GM19351 (cell line): ENCODE data around the gene SKAP1.
"Not testable (repeated sequence)": the region's sequence is repeated elsewhere in the genome, so short reads cannot be mapped to it uniquely, and the experiment has no call there.

Experiments
- ATAC-seq: cut with Tn5 transposase; IDR thresholded peaks from one replicate; pipeline ENCODE4 v1.9.1; 2021; ENCODE audit warnings: mild to moderate bottlenecking, moderate library complexity; ENCODE audit not compliant: unreplicated experiment

SKAP1 gene

DNA sequence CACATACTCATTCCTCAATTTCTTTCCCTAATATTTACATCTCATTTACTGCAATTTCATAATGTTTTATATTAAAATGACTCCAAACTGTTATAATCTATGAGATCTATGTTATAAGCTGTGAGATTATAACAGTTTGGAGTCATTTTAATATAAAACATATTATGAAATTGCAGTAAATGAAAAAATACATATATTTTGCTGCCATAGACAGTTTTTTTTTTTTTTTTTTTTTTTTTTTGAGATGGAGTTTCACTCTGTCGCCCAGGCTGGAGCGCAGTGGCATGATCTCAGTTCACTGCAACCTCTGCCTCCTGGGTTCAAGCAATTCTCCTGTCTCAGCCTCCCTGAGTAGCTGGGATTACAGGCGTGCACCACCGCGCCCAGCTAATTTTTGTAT lies 180.0 kb downstream of the SKAP1 start:
- not testable (repeated sequence) for ATAC-seq

GRCh38 chr17:48247603-48248002 lies 182.4 kb downstream of the SKAP1 start:
- ATAC-seq = no peak

DNA sequence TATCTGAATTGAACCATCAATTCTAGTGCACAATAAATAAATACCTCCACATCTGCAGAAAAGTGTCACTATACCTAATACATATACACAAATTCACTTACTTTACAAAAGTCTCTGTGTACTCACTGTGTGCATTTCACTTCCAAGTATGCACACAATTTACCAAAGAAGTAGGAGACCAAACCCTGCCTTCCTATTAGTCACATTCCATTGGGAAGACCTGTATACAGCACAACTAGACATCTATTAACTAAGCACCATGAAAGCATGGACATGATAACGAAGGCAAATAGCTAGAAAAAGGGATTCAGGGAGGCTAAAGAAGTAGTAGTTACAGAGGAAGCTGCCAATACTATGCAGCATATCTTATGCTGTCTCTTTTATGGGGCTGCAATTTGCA lies 183.0 kb downstream of the SKAP1 start:
- ATAC-seq = no peak

GRCh38 chr17:48246612-48247011 lies 183.4 kb downstream of the SKAP1 start:
- no peak for ATAC-seq

DNA sequence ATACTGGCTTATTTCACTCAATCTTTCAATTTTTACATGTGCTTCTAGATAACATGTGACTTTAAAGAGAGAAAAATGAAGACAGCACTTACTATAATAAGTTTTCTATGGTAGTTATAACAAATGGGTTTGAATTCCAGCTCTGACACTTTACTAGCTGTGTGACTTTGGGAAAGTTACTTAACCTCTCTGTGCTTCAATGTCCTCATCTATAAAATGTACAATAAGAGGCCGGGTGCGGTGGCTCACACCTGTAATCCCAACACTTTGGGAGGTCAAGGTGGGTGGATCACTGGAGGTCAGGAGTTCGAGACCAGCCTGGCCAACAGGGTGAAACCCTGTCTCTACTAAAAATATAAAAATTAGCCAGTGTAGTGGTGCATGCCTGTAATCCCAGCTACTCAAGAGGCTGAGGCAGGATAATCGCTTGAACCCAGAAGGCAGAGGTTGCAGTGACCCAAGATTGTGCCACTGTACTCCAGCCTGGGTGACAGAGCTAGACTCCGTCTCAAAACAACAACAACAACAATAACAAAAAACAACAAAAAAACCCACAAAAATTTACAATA lies 184.5 kb downstream of the SKAP1 start:
- ATAC-seq = not testable (repeated sequence)

GRCh38 chr17:48244814-48245213 lies 185.2 kb downstream of the SKAP1 start:
- ATAC-seq = no peak

DNA sequence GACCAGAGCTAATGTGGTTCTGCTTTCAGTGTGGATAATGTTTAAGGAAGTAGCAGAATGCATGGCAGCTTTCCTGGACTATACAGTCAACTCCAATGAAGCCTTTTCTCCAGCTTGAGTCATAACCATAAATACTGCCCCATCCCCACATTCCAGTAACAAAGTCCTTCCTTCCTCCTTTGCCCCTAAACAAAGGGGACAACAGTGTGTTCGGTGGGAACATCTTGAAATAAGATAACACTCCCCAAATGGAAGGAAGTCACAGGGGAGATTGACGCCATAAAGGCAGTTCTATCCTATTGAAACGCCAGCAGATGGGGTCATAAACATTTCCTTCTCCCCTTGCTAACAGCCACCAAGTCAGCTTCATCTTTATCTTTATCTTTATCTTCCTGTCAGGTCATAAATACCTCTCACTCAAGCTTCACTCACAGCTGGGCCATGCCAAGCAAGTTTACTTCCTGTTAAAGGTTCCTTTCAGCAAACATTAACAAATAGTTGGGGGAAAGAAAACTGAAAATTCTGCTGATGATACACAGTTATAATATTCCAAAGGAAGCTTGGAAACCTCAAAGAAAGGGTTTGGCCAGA lies 185.8 kb downstream of the SKAP1 start:
- ATAC-seq = no peak

DNA sequence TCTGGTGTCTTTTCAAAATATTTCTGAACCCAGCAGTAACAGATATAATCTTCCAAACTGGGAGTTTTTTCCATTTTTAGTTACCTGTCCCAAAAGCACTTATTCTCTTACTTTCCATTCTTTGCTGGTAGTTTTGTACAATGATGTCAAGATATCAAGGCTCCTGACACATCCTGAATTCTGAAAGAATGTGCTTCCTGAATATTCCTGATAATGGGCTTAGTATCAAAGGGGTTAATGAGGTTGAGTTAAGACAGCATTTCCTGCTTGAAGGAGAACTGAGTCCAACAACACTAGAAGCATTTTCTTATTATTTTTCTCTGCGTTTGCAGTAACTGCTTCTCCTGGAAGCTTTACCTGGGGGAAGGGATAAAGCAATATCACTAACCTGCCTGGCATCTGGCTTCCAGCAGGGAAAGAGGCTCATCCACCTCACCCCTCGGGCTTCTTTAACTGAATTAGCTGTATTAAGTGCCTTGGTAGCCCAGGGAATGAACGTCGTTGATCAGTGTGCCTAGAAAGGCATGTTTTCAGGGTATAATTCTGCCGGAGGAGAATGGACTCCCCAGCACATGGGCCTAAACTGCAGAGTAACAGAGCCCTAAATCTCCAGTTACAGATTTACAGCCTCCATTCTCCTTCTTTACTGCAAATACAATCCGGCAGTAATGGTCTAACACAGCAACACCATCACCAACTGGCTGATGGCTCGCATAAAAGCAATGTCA lies 188.1 kb downstream of the SKAP1 start:
- no peak for ATAC-seq

DNA sequence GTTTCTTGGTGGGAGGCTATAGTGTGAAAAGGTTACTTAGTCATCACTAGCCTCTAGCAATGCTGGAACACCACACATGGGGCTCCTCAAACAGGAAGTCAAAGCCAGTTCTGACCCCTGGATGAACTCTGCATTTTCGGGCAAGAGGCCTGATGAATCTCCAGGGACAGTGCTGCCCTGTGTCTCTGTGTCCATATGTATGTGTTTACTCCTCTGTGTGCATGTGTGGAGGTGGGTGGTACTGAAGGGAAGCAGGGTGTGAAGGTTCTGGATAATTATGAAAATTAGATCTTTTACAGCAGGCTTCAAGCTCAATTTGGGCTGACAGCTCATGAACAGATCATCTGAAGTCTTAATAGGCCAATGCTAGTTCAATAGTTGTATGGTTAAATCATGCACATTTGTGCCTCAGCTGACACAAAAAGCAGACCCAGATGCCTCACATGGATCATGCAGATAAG lies 188.9 kb downstream of the SKAP1 start:
- peak; percentile 95 for ATAC-seq

DNA sequence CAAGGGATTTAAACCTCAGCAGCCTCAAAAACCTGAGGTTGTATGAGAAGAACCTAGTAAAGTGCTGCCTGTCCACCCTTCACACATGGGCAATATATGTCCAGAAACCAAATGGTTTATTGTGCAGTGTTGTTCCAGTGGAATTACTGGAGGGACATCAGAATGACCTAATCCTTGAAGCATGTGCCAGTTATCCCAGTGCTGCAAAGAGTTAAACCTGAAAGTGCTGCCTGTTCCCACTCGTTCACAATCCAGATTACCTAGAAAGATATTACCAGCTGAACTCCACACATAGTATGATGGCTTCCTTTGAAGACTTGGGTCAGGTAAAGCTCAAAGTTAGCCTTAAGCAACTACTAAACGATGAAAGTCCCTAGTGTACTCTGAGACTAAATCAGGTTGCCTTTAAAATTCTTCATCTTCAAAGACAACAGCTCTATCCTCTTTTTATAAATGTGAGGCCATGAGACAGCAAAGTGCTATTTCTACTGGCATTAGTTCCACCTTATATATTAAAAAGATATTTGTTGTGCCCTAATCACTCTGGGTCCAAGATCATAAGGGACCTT lies 189.4 kb downstream of the SKAP1 start:
- ATAC-seq = no peak

DNA sequence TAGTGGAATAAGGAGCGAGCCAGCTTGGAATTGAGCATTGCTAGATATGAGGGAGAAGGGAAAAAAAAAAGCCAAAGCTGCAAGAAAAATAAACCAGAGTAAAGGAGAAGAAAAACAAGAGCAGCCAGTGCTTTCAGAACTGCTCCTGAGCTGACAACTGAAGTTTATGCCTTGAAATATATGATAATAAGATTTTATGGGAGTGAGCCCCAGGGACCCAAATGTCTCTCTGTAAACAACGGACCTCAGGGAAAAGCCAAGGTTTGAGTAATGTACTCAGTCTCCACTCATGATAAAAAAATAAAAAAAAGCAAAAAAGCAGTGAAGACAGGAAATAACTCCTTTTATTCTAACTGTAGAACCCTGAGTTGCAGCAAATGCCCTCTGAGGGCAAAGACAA lies 189.9 kb downstream of the SKAP1 start:
- no peak for ATAC-seq

DNA sequence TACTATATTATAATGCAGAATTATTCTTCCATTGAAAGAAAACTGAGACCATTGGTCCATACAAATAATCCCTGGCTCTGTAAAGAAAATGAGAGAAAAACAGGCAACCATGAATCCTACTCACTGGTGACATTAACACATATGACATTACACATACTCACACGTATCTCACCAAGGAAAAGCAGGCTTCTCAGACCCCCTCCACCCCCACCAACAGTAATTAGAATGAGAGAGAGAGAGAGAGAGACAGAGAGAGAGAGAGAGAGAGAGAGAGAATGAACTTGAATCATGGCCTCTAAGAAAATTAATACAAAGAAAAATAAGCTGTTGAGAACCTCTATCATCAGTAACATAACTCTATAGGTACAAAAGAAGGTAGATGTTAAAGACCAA lies 190.4 kb downstream of the SKAP1 start:
- no peak for ATAC-seq

DNA sequence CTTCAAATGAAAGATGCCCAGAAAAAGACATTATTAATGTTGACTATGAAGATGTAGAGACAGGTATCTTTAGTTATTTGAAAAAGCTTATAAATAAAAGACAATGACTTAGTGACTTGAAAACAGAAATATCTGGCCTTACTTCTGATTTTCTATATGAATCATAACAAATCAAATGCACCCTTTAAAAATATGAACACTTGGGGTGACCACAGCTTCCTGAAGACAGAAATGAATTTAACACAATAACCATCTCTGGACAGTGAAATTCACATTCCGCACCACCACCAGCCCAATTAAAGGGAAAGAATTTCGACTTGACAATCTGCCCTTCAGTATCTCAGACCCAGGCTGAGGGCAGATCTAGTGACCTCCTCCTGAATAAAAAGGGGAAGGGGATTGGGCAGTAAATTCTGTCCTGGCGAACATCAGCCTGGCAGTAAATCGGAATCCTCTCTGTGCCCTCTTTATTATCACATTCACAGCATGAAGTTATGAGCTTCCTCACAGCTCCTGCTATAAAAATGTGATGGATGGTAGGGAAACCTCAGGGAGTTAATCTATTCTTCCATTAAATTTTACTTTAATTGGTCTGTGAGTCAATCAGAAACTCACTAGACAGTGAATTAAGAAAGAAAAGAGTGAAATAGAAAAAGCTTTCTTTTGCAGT lies 190.9 kb downstream of the SKAP1 start:
- ATAC-seq = no peak

DNA sequence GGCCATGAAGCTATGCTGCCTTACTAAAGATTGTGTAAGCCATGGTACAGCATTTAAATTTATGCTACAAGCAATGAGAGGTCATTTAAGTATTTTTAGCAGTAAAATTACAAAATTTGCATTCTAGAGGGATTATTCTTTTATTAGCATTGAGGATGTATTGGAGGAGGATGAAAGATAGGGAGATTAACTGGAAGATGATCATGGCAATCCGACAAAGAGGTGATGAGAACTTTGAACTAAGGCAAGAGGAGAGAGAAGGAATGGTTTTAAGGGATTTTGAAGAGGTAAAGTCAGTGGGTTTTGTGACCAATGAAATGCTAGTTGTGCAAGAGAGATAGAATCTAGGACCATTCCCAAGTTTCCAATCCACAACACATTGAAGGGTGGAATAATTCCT lies 192.6 kb downstream of the SKAP1 start:
- ATAC-seq = no peak

GRCh38 chr17:48236681-48237134 lies 193.3 kb downstream of the SKAP1 start:
- ATAC-seq = no peak

GRCh38 chr17:48234922-48235321 lies 195.1 kb downstream of the SKAP1 start:
- ATAC-seq = no peak

DNA sequence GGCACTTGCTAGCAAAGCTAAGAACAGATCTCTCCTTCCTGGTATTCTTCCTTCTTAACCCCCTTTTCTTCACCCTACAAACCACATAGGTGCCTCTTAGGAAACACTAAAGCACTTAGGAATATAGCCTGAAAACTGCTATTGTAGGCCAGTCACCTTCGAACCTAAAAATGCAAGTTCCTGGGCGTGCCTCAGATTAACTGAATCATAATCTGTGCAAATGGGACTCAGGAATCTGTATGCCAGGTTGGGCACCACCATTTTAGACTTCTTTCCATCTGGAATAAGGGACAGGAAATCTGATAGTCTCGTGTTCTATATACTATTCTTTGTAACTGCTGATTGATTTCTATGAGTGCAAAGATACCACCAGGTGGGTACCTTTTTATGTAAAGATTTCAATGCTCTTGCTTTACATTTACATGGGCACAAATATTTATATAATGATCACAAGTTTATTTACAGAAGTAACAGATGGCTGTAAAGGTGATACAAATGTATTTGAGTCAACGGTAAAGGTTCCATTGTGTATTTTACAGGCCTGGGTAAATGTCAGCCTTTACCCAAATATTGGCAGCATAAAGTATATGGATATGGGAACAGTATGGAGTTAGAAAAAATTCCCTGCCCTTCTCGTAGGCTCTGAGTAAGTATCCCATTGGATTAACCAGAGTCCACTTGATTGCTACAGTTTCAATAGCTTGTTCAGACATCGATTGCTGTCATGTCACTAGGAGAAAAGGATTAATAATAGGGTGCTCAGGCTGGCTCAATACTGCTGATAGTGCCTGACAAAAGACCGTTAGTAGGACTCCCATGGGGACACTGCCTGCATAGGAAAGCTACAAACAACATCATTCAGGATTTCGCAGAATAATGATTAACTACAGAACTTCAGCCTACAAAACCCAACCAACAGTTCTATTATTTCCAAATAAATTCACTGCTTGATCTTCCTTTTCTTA lies 197.7 kb downstream of the SKAP1 start:
- ATAC-seq = no peak

DNA sequence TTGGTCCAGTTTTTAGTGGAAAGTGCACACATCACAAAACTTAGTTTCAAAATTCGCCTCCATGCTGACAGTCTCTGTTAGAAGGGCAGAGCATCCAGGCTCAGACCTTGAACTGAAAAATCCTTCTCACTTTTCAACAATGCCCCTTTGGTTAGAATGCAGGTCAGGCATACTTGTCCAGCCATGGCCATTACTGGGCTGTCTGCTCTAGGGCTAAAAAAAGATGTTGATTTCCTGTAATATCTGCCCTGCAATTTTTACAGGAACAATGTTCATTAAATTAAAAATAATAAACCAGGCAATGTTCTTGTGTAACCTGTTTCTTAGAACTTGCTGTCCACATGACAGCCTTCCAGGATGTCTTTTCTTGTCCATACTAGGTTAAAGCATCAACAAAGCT lies 200.1 kb downstream of the SKAP1 start:
- ATAC-seq = no peak

DNA sequence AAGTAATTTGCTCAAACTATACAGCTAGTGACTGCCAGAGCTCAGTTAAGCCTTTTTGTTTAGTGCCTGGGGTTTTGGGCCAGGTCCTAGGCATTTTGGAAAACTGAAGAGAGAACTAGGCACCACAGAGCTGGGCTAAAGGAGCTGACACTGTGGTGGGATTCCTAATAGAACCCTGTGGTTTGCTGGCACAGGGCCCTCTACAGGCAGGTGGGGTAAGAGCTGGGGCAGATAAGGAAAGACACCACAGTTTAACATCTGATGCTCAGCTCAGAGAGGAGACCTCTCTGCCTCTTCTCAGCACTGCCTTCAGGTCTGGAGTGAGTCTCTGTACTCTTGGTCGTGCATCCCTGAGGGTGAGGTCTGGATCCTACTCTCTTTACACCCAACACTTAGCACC lies 201.3 kb downstream of the SKAP1 start:
- ATAC-seq = no peak
